GM19328 (cell line): ENCODE data around the gene CLUH.
"Not testable (repeated sequence)": the region's sequence is repeated elsewhere in the genome, so short reads cannot be mapped to it uniquely, and the experiment has no call there.

Experiments used
- ATAC-seq: cut with Tn5 transposase; IDR thresholded peaks from one replicate; pipeline ENCODE4 v1.9.1; 2021; ENCODE audit warnings: mild to moderate bottlenecking, moderate library complexity; ENCODE audit not compliant: unreplicated experiment

CLUH gene

GRCh38 chr17:2689411-2690164 lies 22.0 kb downstream of the CLUH start:
- ATAC-seq = no peak

- ATAC-seq = no peak
Measured at GRCh38 chr17:2688351-2689342, 22.9 kb downstream of the CLUH start.

GRCh38 chr17:2687074-2687418 lies 24.5 kb downstream of the CLUH start:
- ATAC-seq = no peak

GRCh38 chr17:2685696-2686095 lies 25.9 kb downstream of the CLUH start:
- ATAC-seq = no peak

GRCh38 chr17:2684549-2684948 lies 27.0 kb downstream of the CLUH start:
- no peak for ATAC-seq

- no peak for ATAC-seq
Measured at GRCh38 chr17:2683912-2684311, 27.7 kb downstream of the CLUH start.

- ATAC-seq = no peak
Measured at GRCh38 chr17:2682176-2682938, 29.2 kb downstream of the CLUH start.

- ATAC-seq = no peak
Measured at GRCh38 chr17:2681650-2682049, 29.9 kb downstream of the CLUH start.

- no peak for ATAC-seq
Measured at GRCh38 chr17:2680961-2681360, 30.6 kb downstream of the CLUH start.

GRCh38 chr17:2679247-2679646 lies 32.3 kb downstream of the CLUH start:
- ATAC-seq = not testable (repeated sequence)

- ATAC-seq = no peak
Measured at GRCh38 chr17:2672026-2672425, 39.5 kb downstream of the CLUH start.

GRCh38 chr17:2660410-2660809 lies 51.2 kb downstream of the CLUH start:
- ATAC-seq = not testable (repeated sequence)

GRCh38 chr17:2659337-2659736 lies 52.2 kb downstream of the CLUH start:
- not testable (repeated sequence) for ATAC-seq

GRCh38 chr17:2656283-2656682 lies 55.3 kb downstream of the CLUH start:
- ATAC-seq = no peak

GRCh38 chr17:2655546-2655945 lies 56.0 kb downstream of the CLUH start:
- no peak for ATAC-seq

GRCh38 chr17:2652911-2653310 lies 58.7 kb downstream of the CLUH start:
- ATAC-seq = not testable (repeated sequence)

GRCh38 chr17:2649191-2649590 lies 62.4 kb downstream of the CLUH start:
- ATAC-seq = no peak

- no peak for ATAC-seq
Measured at GRCh38 chr17:2647957-2648356, 63.6 kb downstream of the CLUH start.

GRCh38 chr17:2644971-2645370 lies 66.6 kb downstream of the CLUH start:
- no peak for ATAC-seq
